Epidermal melanocyte (primary cell): ENCODE data around the gene HK1.
A peak's percentile ranks its signal among the peaks of the same experiment; 100 is the strongest.
"Not testable (repeated sequence)": the region's sequence is repeated elsewhere in the genome, so short reads cannot be mapped to it uniquely, and the experiment has no call there.

Source experiments
- DNase-seq: peaks from one replicate; pipeline ENCODE4 v3.0.0; 2011; ENCODE audit warnings: low spot score; ENCODE audit not compliant: insufficient read length

HK1 gene

GRCh38 chr10:69278446-69278963 lies at the start of gene HK1:
TSS of gene HK1 (plus strand) at chr10:69278496.
- DNase-seq, result peak; percentile 65

- DNase-seq, result no peak
These were observed 48.7 kb upstream of the HK1 start for GRCh38 chr10:69229616-69229916.

GRCh38 chr10:69230128-69230527 lies 48.2 kb upstream of the HK1 start:
- DNase-seq, result no peak

GRCh38 chr10:69232252-69232651 lies 46.0 kb upstream of the HK1 start:
- peak; percentile 37 for DNase-seq

GRCh38 chr10:69232736-69233480 lies 45.4 kb upstream of the HK1 start:
- no peak for DNase-seq

- DNase-seq, result no peak
These were observed 43.8 kb upstream of the HK1 start for GRCh38 chr10:69234447-69234846.

- peak; percentile 81 for DNase-seq
These were observed 40.7 kb upstream of the HK1 start for GRCh38 chr10:69237528-69238159.

- no peak for DNase-seq
These were observed 39.2 kb upstream of the HK1 start for GRCh38 chr10:69239136-69239535.

- no peak for DNase-seq
These were observed 38.4 kb upstream of the HK1 start for GRCh38 chr10:69239816-69240434.

GRCh38 chr10:69240455-69240854 lies 37.8 kb upstream of the HK1 start:
- DNase-seq, result no peak

- no peak for DNase-seq
These were observed 36.7 kb upstream of the HK1 start for GRCh38 chr10:69241575-69241974.

GRCh38 chr10:69242040-69242851 lies 36.0 kb upstream of the HK1 start:
- DNase-seq, result no peak

- DNase-seq, result peak; percentile 89
These were observed 35.5 kb upstream of the HK1 start for GRCh38 chr10:69242852-69243212.

GRCh38 chr10:69243817-69244216 lies 34.5 kb upstream of the HK1 start:
- DNase-seq, result no peak

GRCh38 chr10:69246036-69246435 lies 32.3 kb upstream of the HK1 start:
- DNase-seq, result no peak

GRCh38 chr10:69246581-69247312 lies 31.5 kb upstream of the HK1 start:
- no peak for DNase-seq

GRCh38 chr10:69247313-69247710 lies 31.0 kb upstream of the HK1 start:
- DNase-seq, result no peak

GRCh38 chr10:69248117-69248730 lies 30.1 kb upstream of the HK1 start:
- DNase-seq, result no peak

GRCh38 chr10:69250041-69250440 lies 28.3 kb upstream of the HK1 start:
- DNase-seq, result no peak

GRCh38 chr10:69251417-69251816 lies 26.9 kb upstream of the HK1 start:
- DNase-seq, result not testable (repeated sequence)

- DNase-seq, result no peak
These were observed 25.1 kb upstream of the HK1 start for GRCh38 chr10:69253171-69253570.
